GM12878 (cell line): ENCODE measurements around the gene RXRG. TPM values are rescaled to one million over a fixed set of nuclear protein-coding genes. Genes with fewer than 3 reads are reported as not detected.

Experiments used
- ATAC-seq: fragments of 200-7000 bp; cut with Tn5 transposase; 3 replicates; pipeline ENCODE4 v1.9.1; 2020; ENCODE audit warnings: mild to moderate bottlenecking, moderate library complexity
- BruUV-seq: library from RNA; stranded (reverse); fragments of 400-500 nt; replicated peaks from 2 replicates; lab custom pipeline; 2021; lab: Mats Ljungman, UMichigan
- CTCF ChIA-PET: fragments of 300-600 bp; sonication (Branson Sonifier 250); formaldehyde crosslinking; extraction: SDS; loops from one replicate; lab custom pipeline; 2021; ENCODE audit warnings: inconsistent platforms; lab: Yijun Ruan, JAX
- POLR2A ChIA-PET: fragments of 350-600 bp; formaldehyde crosslinking; extraction: SDS; loops from one replicate; lab custom pipeline; 2021; ENCODE audit warnings: inconsistent platforms; lab: Charles Lee
- RAD21 ChIA-PET: fragments of 300-600 bp; sonication (Branson Sonifier 250); formaldehyde crosslinking; loops from one replicate; lab custom pipeline; 2023; ENCODE audit warnings: antibody characterized with exemption; ENCODE audit not compliant: unreplicated experiment; lab: Charles Lee
- SMC1A ChIA-PET: fragments of 300-600 bp; sonication (Branson Sonifier 250); formaldehyde crosslinking; loops from one replicate; lab custom pipeline; 2023; ENCODE audit not compliant: unreplicated experiment, uncharacterized antibody; lab: Charles Lee
- DNase-seq: peaks from one replicate; pipeline ENCODE4 v3.0.0-alpha.2; 2011; ENCODE audit warnings: low read depth, low spot score
- FAIRE-seq: peaks from 3 replicates; lab custom pipeline; 2011; peaks lifted over from hg19 to GRCh38; lab: Jason Lieb, UNC
- H2AFZ ChIP-seq: 2 replicates; pipeline ENCODE4 v1.6.0; 2011; ENCODE audit warnings: low read depth, low read length, control low read depth; ENCODE audit not compliant: control insufficient read depth
- H3K27ac ChIP-seq: 2 replicates; pipeline ENCODE4 v1.5.1; 2011; ENCODE audit warnings: control low read depth; ENCODE audit not compliant: control insufficient read depth, insufficient read depth
- H3K27me3 ChIP-seq, 2 experiments: replicated peaks in 1 of 2; 2 replicates each; pipeline versions ENCODE4 v1.6.0 to v1.6.1; 2011; ENCODE audit warnings: low read length in 1 of 2; ENCODE audit not compliant: control insufficient read depth in 2 of 2, insufficient read depth in 2 of 2
- H3K36me3 ChIP-seq, 2 experiments: 2 replicates each; pipeline ENCODE4 v1.5.1; 2011; ENCODE audit warnings: low read length in 1 of 2; ENCODE audit not compliant: control insufficient read depth in 2 of 2, insufficient read depth in 2 of 2
- H3K4me1 ChIP-seq: 2 replicates; pipeline ENCODE4 v1.6.1; 2011; ENCODE audit warnings: mild to moderate bottlenecking, low read length, moderate library complexity, mixed read lengths; ENCODE audit not compliant: control insufficient read depth, insufficient read depth
- H3K4me2 ChIP-seq: 2 replicates; pipeline ENCODE4 v1.6.0; 2011; ENCODE audit warnings: control low read depth; ENCODE audit not compliant: control insufficient read depth, insufficient read depth
- H3K4me3 ChIP-seq: fragments of 200-600 bp; sonication (generic); 2 replicates; pipeline ENCODE4 v1.5.1; 2016
- H3K79me2 ChIP-seq: 2 replicates; pipeline ENCODE4 v1.6.0; 2011; ENCODE audit warnings: low read length; ENCODE audit not compliant: control insufficient read depth, insufficient read depth
- H3K9ac ChIP-seq: 2 replicates; pipeline ENCODE4 v1.8.0; 2011; ENCODE audit warnings: low read length, control low read depth, mixed read lengths; ENCODE audit not compliant: control insufficient read depth, insufficient read depth
- H3K9me3 ChIP-seq: replicated peaks from 3 replicates; pipeline ENCODE4 v1.5.1; 2011; ENCODE audit warnings: mild to moderate bottlenecking, low read length; ENCODE audit not compliant: control insufficient read depth, insufficient read depth
- H4K20me1 ChIP-seq: 2 replicates; pipeline ENCODE4 v1.6.0; 2011; ENCODE audit not compliant: control insufficient read depth, insufficient read depth
- MEF2B ChIP-seq: fragments of 450-650 bp; IDR thresholded peaks from 2 replicates; pipeline ENCODE4 v1.6.1; 2018; ENCODE audit warnings: mild to moderate bottlenecking, moderate library complexity; ENCODE audit not compliant: partially characterized antibody, poor library complexity, severe bottlenecking
- PML ChIP-seq: IDR thresholded peaks from 2 replicates; pipeline ENCODE4 v1.6.1; 2012; ENCODE audit warnings: low read length, inconsistent platforms
- RELB ChIP-seq: fragments of 450-650 bp; IDR thresholded peaks from 2 replicates; pipeline ENCODE4 v1.6.1; 2017; ENCODE audit warnings: low read depth, mild to moderate bottlenecking, moderate library complexity
- TBL1XR1 ChIP-seq: IDR thresholded peaks from 2 replicates; pipeline ENCODE4 v1.6.1; 2012; ENCODE audit warnings: low read depth, low read length, improper control_type of control experiment
- ZNF592 ChIP-seq: fragments of 450-650 bp; IDR thresholded peaks from 2 replicates; pipeline ENCODE4 v1.6.1; 2017; ENCODE audit warnings: mild to moderate bottlenecking, moderate library complexity
- ZSCAN29 ChIP-seq: fragments of 450-650 bp; IDR thresholded peaks from 2 replicates; pipeline ENCODE4 v1.6.1; 2017; ENCODE audit warnings: mild to moderate bottlenecking, moderate library complexity
- WGBS: methylation state at CpG from one replicate; pipeline ENCODE4 v1.1.6; 2016; ENCODE audit warnings: low lambda C conversion rate; ENCODE audit not compliant: insufficient replicate concordance, insufficient coverage; ENCODE audit errors: missing lambda C conversion rate; 5-methylcytosine and 5-hydroxymethylcytosine counted together
- in situ Hi-C: fragments of 300-500 bp; cut with MboI; formaldehyde crosslinking; loops from 9 replicates; pipeline ENCODE4 v1.14.3; 2018; ENCODE audit warnings: mixed read lengths
- intact Hi-C: fragments of 100-400 bp; cut with micrococcal nuclease; formaldehyde crosslinking; loops from one replicate; pipeline ENCODE4 v1.14.2; 2022; ENCODE audit not compliant: unreplicated experiment
- polyA plus RNA-seq, 11 experiments: library from polyadenylated mRNA; depleted of rRNA in 4 of 11; unstranded in 6 of 11; stranded (reverse) in 5 of 11; fragments of >200 nt; fragmentation: Nextera tagmentation in 4 of 11; fragmentation: Illumina TruSeq in 1 of 11; extraction: Ambion mirVana in 4 of 11; extraction: Trizol in 1 of 11; gene quantifications; 1 replicate in 1 of 11; 2 replicates in 10 of 11; pipeline versions ENCODE4 v1.2.1 to v1.2.3, GENCODE V29; 2011 to 2016; ENCODE audit warnings: inconsistent platforms in 2 of 11, missing spikeins in 2 of 11, low read depth in 1 of 11
- total RNA-seq, 4 experiments: library from RNA; depleted of rRNA in 3 of 4; stranded (reverse); fragments of >200 nt in 3 of 4; fragmentation: Illumina TruSeq in 1 of 4; extraction: Trizol in 1 of 4; gene quantifications; 2 replicates each; pipeline versions ENCODE4 v1.2.1 to v1.2.3, GENCODE V29; 2013 to 2021

RXRG gene
- total and polyA plus RNA-seq, 10 of the 15 experiments (the other 5 are each of a cell fraction or from before 2014, with no cell fraction given), result 0.10 TPM; not detected in 9

GRCh38 chr1:165414620-165415019 lies 30.3 kb downstream of the RXRG start (continued):
- no peak for TF ChIP-seq ZNF592
- TF ChIP-seq, all 136 proteins: peak for 0

GRCh38 chr1:165411396-165411795 lies 33.5 kb downstream of the RXRG start:
- DNase-seq (no peak), FAIRE-seq (no peak)
- H4K20me1 ChIP-seq, result no peaks in the 10 kb centered on the region
- H2AFZ ChIP-seq, result no peak overlapping the region
- H3K4me2 ChIP-seq, result no peak overlapping the region
- no peak overlapping the region for H3K9ac ChIP-seq
- no peaks in the 10 kb centered on the region for H3K9me3 ChIP-seq
- intact Hi-C loops, result no loop called here
- WGBS, result 0% methylated on average over 2 of the region's 2 CpGs
- H3K27ac ChIP-seq, result no peak overlapping the region
- H3K79me2 ChIP-seq, result no peaks in the 10 kb centered on the region
- in situ Hi-C loops, result no loop called here
- no TSS peak for BruUV-seq
- H3K4me1 ChIP-seq, result no peaks in the 10 kb centered on the region
- TF ChIP-seq PML (no peak), ZSCAN29 (no peak), MEF2B (no peak), RELB (no peak), TBL1XR1 (no peak)
- TF ChIP-seq, all 136 proteins: peak for 0
- POLR2A ChIA-PET, result no interaction called here
- Histone ChIP-seq H3K36me3 (no peaks in the 10 kb centered on the region), H3K4me3 (no peak overlapping the region), H3K27me3 (peaks cover 2 to 3% of the 10 kb centered on the region in 2 experiments; a peak in 2 of 4 replicates)
- CTCF ChIA-PET, result interaction anchor here (0.7 to 5.8 kb wide), 3 partner anchors 18 to 917 kb away, joined by 3 to 22 read pairs (median 4); no protein-coding TSS in a partner anchor
- SMC1A ChIA-PET, result interaction anchor here (1.6 kb wide), 1 partner anchor 182 kb away, joined by 6 read pairs; no protein-coding TSS in a partner anchor
- ATAC-seq, result no peak
- RAD21 ChIA-PET, result interaction anchor here (0.6 kb wide), 1 partner anchor 311 kb away, joined by 3 read pairs; no protein-coding TSS in a partner anchor
